NCI-H345 treated with DMSO at 0.1 percent for 48 hours (cell line): ENCODE data around the gene ZNF555.
"Not testable (repeated sequence)": the region's sequence is repeated elsewhere in the genome, so short reads cannot be mapped to it uniquely, and the experiment has no call there.

Source experiments
- DNase-seq: peaks from one replicate; lab custom pipeline; 2025; ENCODE audit not compliant: unreplicated experiment; lab: John Stamatoyannopoulos, UW

ZNF555 gene

DNA sequence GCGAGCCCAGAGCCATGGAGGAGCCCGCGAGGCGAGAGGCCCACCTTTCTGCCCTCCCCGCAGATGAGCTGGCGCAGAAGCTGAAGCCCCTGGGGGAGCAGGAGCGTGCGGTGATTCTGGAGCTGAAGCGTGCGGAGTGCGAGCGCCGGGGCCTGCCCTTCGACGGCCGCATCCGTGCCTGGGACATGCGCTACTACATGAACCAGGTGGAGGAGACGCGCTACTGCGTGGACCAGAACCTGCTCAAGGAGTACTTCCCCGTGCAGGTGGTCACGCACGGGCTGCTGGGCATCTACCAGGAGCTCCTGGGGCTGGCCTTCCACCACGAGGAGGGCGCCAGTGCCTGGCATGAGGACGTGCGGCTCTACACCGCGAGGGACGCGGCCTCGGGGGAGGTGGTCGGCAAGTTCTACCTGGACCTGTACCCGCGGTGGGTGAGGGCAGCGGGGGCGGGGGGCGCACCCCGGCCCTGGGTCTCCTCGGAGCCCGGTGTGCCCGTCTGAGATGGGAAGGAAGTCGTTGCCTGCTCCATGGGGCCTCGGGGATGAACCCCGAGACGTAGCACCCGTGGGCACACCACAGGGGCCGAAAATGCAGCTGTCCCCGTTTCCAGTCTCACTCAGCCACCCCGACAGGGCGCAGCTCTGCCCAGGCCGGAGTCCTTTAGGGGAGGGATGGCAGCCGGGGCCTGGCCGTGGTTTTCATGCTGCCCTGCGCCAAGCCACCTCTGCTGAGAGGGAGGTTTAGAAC lies 33.7 kb upstream of the ZNF555 start:
- no peak for DNase-seq

DNA sequence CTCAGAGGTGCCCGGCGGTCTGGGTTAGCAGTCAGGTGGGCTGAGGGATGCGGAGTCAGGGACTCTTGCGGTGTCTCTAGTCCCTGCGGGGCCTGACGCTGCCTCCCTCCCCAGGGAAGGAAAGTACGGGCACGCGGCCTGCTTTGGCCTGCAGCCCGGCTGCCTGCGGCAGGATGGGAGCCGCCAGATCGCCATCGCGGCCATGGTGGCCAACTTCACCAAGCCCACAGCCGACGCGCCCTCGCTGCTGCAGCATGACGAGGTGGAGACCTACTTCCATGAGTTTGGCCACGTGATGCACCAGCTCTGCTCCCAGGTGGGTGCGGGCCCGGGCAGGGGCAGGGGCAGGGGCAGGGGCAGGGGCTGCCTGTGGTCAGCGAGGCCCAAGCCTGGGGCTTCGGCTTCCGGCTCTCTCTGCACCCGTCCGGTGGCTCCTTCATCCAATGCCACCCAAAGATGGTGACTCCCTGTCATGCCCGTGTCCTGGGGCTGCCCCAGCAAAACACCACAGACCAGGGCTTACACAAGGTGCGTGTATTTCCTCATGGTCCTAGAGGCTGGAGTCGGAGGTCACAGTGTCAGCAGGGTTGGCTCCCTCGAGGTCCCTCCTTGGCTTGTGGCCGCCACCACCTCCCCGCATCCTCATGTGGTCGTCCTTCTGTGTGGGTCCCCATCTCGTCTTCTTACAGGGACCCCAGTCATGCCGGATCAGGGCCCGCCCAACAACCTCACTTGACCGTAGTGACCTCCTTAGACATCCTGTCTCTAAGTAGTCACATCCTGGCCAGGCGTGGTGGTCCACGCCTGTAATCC lies 32.9 kb upstream of the ZNF555 start:
- no peak for DNase-seq

DNA sequence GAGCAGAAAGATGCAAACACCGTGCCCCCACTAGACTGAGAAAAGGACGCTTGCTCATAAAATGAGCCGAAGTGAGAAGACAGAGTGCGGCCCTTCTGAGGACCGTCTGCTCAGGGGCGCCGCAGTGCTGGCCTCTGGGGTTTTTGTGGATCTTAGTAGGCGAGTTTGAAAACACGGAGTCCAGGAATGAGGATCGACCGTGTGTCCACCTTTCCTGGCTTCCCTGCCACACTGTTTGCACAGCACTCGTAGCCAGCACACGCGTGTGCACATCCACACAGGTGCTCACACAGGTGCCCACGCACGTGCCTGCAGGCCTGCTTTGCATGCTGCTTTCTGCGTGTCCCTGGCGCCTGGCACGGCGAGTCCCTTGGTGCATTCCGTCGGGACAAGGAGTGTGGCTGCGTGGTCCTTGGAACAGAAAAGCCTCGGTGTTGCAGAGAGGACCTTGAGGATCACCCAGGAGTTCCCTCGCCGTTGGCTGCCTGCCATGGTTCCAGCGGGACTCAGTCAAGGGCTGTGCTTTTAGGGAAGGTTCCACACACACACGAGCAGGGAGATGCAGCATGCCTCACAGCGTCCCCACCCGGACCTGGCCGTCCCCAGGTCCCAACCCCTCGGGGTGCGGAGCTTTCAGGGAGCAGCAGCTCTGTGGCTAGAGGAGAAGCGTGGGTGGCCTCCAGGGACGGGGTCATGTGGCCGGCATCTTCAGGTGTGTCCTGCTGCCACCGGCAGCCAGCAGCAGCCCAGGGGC lies 31.7 kb upstream of the ZNF555 start:
- no peak for DNase-seq

DNA sequence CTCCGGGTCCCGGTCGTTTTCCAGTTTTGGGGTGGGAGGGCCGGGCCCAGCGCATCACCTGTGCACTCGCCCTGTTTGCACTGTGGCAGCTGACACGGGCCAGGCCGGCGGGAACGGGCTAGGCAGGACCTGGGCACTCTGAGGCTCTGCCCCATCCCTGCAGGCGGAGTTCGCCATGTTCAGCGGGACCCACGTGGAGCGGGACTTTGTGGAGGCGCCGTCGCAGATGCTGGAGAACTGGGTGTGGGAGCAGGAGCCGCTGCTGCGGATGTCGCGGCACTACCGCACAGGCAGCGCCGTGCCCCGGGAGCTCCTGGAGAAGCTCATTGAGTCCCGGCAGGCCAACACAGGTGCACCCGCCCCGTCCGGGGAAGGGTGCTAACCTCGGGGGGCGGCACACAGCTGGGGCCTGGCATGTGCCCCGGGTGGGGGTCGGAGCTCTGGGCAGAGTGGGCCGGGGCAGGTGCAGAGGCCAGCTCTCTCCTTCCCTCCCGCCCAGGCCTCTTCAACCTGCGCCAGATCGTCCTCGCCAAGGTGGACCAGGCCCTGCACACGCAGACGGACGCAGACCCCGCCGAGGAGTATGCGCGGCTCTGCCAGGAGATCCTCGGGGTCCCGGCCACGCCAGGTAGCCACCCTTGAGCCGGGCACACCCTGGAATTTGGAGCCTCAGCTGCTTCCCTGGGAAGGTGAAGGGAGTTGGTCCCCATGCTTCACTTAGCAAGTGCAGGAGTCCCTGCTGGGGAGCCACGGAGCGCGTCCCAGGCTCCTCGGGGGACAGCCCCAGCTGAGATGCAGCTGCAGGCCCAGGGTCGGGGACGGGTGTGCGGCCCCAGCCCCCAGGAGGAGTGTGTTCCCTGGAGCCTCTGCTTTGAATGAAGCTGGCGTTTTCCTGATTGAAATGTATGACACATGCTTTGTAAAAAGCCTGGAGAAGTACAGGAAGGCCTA lies 30.9 kb upstream of the ZNF555 start:
- no peak for DNase-seq

DNA sequence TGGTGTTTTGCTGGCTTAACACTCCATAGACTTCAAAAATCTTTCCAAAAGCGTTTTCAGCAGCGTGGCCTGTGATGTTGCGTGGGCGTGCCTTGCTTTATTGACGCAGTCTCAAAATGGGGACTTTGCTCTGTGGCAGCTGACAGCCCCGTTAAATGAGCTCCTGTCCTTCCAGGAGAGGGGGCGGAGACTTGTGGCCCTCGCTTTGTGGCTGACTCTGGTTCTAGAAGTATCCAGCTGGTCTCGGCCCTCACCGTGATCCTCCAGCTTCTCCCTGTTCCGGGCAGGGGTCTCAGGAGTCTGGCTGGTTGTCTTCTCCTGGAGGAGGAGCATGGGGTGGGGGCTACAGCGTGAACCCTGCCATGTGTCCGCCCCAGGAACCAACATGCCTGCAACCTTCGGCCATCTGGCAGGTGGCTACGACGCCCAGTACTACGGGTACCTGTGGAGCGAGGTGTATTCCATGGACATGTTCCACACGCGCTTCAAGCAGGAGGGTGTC lies 30.0 kb upstream of the ZNF555 start:
- no peak for DNase-seq

DNA sequence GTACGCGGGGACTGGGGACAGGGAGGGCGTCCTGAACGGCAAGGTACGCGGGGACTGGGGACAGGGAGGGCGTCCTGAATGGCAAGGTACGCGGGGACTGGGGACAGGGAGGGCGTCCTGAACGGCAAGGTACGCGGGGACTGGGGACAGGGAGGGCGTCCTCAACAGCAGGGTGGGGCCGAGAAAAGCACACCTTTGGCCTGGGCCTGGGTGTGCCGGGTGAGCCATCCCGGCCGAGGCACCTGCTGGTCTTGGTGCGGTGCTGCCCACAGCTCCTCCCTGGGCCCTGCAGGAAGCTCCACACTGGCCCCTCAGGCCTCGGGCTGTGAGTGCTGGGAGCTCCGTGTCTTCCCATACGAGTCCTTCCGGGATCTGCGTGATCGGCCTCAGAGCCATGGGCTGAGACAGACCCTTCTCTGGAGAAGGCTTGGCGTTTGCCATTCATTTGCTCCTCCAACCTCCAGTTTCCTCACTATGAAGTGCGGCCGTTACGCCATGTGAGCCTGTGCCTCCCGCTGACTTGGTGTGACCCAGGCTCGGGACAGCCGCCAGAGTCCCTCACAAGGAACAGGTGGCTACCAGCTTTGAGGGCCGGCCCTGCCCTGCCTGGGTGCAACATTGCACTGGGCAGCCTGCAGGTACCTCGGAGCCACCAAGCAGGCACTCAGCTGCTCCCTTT lies 29.4 kb upstream of the ZNF555 start:
- no peak for DNase-seq

DNA sequence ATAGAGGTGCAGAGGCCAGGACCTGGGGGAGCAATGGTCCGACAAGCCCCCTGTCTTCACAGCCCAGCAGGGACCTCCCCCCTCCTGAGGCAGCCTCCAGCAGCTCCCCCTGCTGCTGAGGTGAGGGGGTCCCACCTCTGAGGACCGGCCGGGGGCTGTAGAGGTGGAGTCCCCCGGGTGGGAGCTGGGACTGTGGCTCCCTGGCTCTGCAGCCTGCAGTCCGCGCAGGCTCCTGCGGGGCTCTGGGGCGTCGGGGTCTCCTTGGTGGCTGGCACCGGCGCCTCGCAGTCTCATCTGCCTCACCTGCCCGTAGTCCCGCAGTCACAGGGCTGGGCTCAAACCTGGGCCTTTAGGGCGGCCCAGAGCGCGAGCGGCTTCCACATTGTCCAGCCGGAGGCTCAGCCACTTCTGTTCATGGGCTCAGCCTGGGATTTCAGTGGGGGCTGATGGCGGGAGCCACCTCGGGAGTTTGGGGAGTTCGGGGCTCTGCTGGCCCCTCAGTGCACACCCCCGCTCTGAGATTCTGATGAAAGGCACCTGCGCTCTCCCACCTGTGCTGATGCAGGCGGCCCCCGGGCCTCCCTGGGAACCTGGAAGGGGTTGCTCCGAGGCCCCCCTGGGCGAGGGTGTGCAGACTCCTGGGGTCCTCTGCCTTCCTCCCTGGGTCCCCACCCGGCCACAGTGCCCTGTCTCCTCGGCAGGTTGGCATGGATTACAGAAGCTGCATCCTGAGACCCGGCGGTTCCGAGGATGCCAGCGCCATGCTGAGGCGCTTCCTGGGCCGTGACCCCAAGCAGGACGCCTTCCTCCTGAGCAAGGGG lies 28.7 kb upstream of the ZNF555 start:
- DNase-seq: no peak

DNA sequence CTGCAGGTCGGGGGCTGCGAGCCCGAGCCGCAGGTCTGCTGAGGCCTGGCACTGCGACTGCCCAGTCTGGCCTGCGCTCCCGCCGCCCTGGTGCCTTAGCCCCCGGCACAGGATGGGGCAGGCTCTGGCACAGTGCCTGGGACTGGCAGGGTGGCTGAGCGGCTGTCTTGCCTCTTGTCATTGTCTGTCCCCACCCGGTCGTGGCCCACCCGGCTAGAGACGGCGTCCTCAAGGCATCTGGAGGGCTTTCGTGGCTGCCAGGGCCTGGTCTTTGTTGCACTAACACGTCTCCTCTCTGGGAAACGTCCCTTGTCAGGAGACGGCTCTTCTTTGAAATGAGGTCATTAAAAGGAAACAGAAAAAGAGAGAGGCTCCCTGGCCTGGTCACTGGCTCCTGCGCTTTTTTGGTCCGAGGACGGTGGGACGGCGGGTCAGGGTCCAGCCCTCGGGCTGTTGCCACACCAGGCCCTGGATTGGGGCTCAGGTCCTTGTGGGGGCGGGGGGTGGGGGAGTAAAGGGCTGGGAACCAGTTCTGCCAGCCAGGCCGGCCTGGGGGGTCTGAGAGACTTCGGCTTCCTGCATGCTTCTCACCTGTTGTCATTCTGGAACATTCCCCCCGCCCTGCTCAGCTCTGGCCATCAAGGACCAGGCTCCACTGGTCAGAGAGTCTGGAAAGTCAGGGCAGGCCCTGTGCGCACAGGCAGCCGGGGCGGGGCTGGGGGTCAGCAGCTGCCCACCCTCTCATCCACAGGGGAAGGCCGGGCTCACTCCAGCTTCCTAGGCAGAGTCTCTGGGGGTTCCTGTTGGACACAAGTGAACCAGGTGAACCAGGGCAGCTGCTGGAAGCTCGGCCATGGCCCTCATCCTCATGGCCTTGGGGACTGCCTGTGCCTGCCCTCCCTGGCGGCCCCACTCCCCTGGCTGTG lies 27.8 kb upstream of the ZNF555 start:
- no peak for DNase-seq

DNA sequence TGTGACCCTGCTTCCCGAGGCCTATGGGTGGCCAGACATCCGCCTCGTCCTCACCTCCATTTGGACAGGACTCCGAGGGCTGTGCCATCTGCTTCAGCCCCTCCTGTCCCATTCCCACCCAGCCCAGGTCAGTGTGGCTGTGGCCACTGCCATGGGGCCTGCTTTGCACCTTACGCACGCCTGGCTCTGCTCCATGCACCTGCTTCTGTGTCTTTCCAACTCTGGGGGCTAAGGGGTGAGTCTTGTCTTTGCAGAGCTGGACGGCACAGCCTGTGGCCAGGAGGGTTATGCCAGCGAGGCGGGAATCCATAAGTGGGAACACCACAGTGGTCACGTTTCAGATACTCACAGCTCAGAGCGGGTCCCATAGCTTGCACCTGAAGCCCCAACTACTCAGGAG lies 26.8 kb upstream of the ZNF555 start:
- DNase-seq: no peak

DNA sequence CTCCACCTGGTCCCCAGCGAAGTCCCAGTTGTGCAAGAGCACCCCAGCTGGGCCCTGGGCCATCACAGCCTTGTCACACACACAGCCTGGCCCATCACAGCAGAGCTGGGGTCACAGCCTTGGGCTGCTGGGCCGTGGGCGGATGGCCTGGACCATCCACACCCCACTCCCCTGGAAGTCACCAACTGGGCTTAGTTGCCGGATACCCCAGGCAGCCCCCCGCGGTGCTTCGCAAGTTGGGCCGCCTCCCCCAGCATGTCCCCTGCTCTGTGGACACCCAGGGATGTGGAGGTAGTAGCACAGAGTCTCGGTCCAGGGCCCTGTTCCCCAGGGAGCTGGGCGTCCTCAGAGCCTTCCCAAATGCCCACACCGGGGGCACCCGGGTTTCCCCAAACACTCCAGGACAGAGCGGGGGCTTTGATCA lies 26.1 kb upstream of the ZNF555 start:
- DNase-seq: no peak

DNA sequence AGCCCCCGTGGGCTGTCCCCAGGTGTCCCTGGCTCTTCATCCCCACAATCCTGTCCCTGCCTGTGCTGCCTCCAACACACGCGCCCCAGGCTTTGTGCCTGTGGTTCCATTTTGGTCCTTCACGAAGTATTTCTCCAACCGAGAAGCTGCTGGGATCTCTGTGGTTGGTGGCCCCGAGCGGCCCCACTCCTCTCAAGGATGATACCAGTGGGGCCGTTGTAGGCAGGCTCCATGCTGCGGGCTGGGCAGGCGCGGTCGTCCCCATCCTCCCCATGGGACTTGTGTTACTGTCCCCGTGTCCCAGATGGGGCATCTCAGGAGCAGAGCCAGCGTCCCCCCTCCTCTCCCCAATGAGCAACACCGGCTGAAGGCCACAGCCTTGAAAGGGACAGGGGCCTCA lies 25.4 kb upstream of the ZNF555 start:
- DNase-seq: no peak

DNA sequence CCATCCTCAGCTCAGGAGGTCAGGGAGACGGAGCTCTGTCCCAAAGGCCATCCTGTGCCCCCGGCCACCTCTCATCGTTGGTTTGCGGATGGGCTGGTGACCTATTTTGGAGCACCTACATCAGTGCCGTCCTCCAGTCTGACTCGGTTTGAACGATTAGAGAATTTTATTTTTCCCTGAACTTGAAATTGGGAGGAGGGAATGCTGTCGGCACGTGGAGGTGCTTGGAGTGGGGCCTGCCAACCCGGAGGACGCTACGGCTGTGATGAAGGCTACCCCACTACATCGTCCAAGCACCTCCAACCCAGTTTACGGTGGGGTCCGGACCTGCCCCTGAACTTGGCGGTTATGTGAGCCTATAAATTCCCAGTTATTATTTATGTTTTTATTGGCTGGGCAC lies 24.6 kb upstream of the ZNF555 start:
- DNase-seq: no peak

DNA sequence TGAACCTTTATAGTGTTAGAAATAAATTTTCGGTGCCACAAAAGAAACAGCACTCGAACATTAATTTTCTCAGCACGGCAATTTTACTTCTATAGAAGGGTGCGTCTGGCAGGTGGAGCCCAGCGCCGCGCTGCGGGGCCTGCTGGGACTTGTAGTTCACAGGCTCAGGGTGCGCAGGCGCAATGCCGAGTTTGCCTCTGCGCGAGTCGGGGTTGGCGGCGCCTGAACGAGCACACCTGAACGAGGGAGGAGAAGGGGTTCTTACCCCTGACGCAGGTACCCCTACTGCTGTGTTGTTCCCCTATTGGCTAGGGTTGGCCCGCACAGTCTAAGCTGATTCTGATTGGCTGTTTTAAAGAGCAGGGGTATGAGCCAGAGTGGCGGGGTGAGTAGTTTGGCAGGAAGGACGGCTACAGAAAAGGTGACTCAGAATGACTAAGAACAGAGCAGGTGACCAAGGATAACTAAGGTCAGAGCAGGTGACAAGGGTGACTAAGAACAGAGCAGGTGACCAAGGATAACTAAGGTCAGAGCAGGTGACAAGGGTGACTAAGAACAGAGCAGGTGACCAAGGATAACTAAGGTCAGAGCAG lies 23.9 kb upstream of the ZNF555 start:
- not testable (repeated sequence) for DNase-seq

DNA sequence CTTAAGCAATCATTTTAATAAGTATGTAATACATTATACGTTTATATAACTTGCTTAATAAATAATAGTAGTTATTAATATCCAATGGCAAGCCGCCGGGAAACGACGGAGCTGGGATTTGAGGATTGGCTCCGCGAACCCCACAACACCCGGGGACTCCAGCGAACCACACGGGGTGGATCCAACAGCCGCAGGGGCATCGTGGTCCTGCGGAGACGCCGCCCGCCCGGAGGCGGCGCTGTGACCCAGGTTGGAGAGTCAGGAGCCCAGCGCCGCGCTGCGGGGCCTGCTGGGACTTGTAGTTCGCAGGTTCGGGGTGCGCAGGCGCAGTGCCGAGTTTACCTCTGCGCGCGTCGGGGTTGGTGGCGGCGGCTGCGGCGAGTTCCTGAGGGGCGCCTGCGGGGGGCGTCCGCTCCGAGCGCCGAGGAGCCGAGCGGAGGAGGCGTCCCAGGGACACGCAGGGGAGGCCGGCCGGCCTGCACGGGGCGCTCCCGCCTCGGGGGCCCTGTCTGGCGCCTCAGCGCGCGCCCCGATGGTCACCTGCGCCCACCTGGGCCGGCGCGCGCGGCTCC lies 21.6 kb upstream of the ZNF555 start, which contains the start of gene ZNF554:
TSS of gene ZNF554 (plus strand) at position 329 of the 572 bp plus-strand sequence. CDS start at position 533, 204 bp downstream.
- DNase-seq: peak; percentile 93

DNA sequence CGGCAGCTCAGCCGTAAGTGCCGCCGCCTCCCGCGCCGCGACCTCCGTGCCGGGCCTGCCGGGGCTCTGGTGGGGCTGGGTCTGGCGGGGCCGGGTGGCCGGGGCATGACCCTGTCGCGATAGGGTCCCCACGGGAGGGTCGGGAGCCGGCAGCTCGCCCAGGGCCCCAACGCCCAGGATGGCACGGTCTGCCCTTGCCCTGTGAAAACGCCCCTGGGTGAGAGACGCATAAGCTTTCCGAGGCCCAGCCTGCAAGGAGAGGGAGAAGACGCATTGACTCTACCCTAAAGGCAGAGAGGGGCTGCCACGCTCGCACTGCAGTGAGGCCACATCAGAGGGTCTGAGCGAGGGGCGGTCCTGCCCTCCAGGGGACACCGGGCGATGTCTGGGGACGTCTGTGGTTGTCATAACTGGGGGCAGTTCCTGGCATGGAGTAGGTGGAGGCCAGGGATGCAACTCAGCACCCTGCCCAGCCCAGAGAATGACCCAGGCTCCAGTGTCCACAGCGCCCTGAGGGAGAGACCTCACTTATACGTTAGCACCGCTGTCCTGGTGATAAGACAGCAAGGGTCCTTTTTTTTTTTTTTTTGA lies 21.1 kb upstream of the ZNF555 start:
- DNase-seq: no peak

DNA sequence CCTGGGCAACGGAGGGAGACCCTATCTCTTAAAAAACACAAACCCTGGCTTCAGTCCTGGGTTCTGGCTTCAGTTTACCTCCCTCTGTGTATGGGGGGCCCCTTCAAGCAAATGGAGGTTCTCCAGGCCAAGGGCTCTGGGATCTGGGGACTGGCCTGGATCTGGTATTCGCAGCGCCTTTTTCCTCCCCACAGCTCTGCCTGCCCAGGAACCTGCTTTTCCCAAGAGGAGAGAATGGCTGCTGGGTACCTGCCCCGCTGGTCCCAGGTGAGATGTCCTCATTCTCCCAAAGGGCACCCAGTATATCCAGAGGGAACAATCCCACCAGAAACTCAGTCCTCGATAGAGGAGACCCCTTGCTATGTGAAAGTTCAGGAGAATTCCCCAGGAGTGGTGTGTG lies 18.4 kb upstream of the ZNF555 start:
- no peak for DNase-seq

DNA sequence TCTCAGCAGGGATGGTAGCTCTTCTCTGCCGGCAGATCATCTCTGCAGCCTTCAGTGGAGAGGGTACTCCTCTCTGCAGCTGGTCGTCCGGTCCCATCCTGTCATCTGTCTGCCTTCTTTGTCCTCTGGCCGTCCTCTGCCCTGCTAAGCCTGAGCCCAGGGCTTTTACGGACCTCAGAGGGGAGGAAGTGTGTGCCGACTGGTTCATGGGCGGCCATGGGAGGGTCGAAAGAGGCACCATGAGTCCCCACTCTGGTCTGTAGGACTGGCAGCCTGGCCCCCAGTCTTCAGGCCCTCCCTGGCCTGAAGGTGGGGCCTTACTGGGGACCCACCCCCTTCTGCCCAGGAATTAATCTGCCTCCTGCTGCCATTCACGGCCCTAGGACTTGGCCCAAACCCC lies 17.6 kb upstream of the ZNF555 start:
- DNase-seq: no peak
